Ascending aorta (tissue), 2 donors: ENCODE data around the gene FLT3LG. TPM values are rescaled to one million over a fixed set of nuclear protein-coding genes. Genes with fewer than 3 reads are reported as not detected.

Experiments used
- DNase-seq, 2 donors: peaks; one replicate each; pipeline ENCODE4 v3.0.0-alpha.2; 2019; ENCODE audit warnings: low spot score in 2 of 2
- H3K27ac ChIP-seq, 2 donors: fragments of 200-600 bp; sonication (generic); one replicate each; pipeline ENCODE4 v1.5.1; 2016 to 2017; ENCODE audit warnings: mild to moderate bottlenecking in 1 of 2
- H3K27me3 ChIP-seq: fragments of 200-600 bp; sonication (generic); one replicate; pipeline ENCODE4 v1.5.1; 2017
- H3K36me3 ChIP-seq, 2 donors: fragments of 200-600 bp; sonication (generic); one replicate each; pipeline ENCODE4 v1.5.1; 2016
- H3K4me1 ChIP-seq, 2 donors: fragments of 200-600 bp; sonication (generic); one replicate each; pipeline ENCODE4 v1.5.1; 2016 to 2017; ENCODE audit warnings: mild to moderate bottlenecking in 1 of 2
- H3K4me3 ChIP-seq, 2 donors: fragments of 200-600 bp; sonication (generic); one replicate each; pipeline ENCODE4 v1.5.1; 2016 to 2017; ENCODE audit warnings: mild to moderate bottlenecking in 1 of 2
- H3K9me3 ChIP-seq, 2 donors: fragments of 200-600 bp; sonication (generic); one replicate each; pipeline ENCODE4 v1.5.1; 2016
- CTCF ChIP-seq, 3 experiments: fragments of 200-600 bp in 2 of 3; fragments of 450-650 bp in 1 of 3; sonication (generic) in 2 of 3; IDR thresholded peaks; one replicate each; pipeline ENCODE4 v1.5.1; 2016 to 2019; ENCODE audit warnings: antibody characterized with exemption in 3 of 3, mild to moderate bottlenecking in 1 of 3, moderate library complexity in 1 of 3
- intact Hi-C: fragments of 100-400 bp; cut with DNase I; formaldehyde crosslinking; loops from one replicate; pipeline ENCODE4 v1.15.1; 2023
- total RNA-seq: library from RNA; depleted of rRNA; stranded (reverse); fragments of >200 nt; gene quantifications from one replicate; pipeline ENCODE4 v1.1.0, GENCODE V29; 2016

FLT3LG gene
- 37.3 TPM for total RNA-seq

GRCh38 chr19:49473868-49474541 lies at the start of gene FLT3LG:
Gene FLT3LG (plus strand): TSS chr19:49474215. CDS start chr19:49474640, 425 bp downstream.
- intact Hi-C loops: loop anchor here (1.0 kb wide), 2 partner anchors 21 to 73 kb away; partner anchors contain the start of gene ALDH16A1
- Histone ChIP-seq H3K9me3 (no peaks in the 10 kb centered on the region), H3K36me3 (no peaks in the 10 kb centered on the region), H3K27ac (peak within 1 kb of the TSS; percentile 58 to 66), H3K4me1 (peaks cover 3 to 7% of the 10 kb centered on the region in 2 donors), H3K27me3 (no peaks in the 10 kb centered on the region), H3K4me3 (peak within 1 kb of the TSS; percentile 68 to 86)
- peak; percentile 44 to 88 for DNase-seq
- TF ChIP-seq CTCF (IDR thresholded peaks at IDR 0.05): peak; percentile 95 to 99 (median 98)

GRCh38 chr19:49425178-49425577 lies 48.8 kb upstream of the FLT3LG start, which contains the start of gene GFY:
Gene GFY (plus strand): TSS chr19:49425388. CDS start chr19:49426431, 1,043 bp downstream.
- Histone ChIP-seq H3K4me3 (no peak within 1 kb of the TSS), H3K36me3 (no peaks in the 10 kb centered on the region), H3K4me1 (peaks cover 6 to 22% of the 10 kb centered on the region in 2 donors), H3K27ac (no peak within 1 kb of the TSS), H3K9me3 (no peaks in the 10 kb centered on the region), H3K27me3 (peaks cover 28% of the 10 kb centered on the region)
- intact Hi-C loops: no loop called here
- no peak for DNase-seq
- TF ChIP-seq CTCF (IDR thresholded peaks at IDR 0.05): no peak

- Histone ChIP-seq H3K4me1 (peaks cover 4 to 20% of the 10 kb centered on the region in 2 donors), H3K27ac (no peak overlapping the region), H3K27me3 (peaks cover 28% of the 10 kb centered on the region), H3K36me3 (no peaks in the 10 kb centered on the region), H3K9me3 (no peaks in the 10 kb centered on the region), H3K4me3 (no peak overlapping the region)
- intact Hi-C loops: no loop called here
- no peak for TF ChIP-seq CTCF (IDR thresholded peaks at IDR 0.05)
- DNase-seq: no peak
Measured at GRCh38 chr19:49425922-49426592, 48.0 kb upstream of the FLT3LG start.

GRCh38 chr19:49427339-49427738 lies 46.7 kb upstream of the FLT3LG start:
- Histone ChIP-seq H3K27ac (no peak overlapping the region), H3K4me3 (no peak overlapping the region), H3K9me3 (no peaks in the 10 kb centered on the region), H3K27me3 (peaks cover 31% of the 10 kb centered on the region), H3K4me1 (peaks cover 3 to 16% of the 10 kb centered on the region in 2 donors), H3K36me3 (no peaks in the 10 kb centered on the region)
- no peak for DNase-seq
- intact Hi-C loops: no loop called here
- no peak for TF ChIP-seq CTCF (IDR thresholded peaks at IDR 0.05)

GRCh38 chr19:49427855-49428546 lies 46.0 kb upstream of the FLT3LG start:
- peaks cover 29% of the 10 kb centered on the region for H3K27me3 ChIP-seq
- H3K36me3 ChIP-seq: no peaks in the 10 kb centered on the region
- no peak overlapping the region for H3K4me3 ChIP-seq
- peaks cover under 1 to 9% of the 10 kb centered on the region in 2 donors for H3K4me1 ChIP-seq
- DNase-seq: no peak
- no peak overlapping the region for H3K27ac ChIP-seq
- intact Hi-C loops: no loop called here
- H3K9me3 ChIP-seq: no peaks in the 10 kb centered on the region
- TF ChIP-seq CTCF (IDR thresholded peaks at IDR 0.05): no peak
